Activated naive CD8-positive, alpha-beta T cell treated with anti-CD3 and anti-CD28 coated beads, Interleukin-2, amount 10 ng/mL, durations not matched to agents 7 days and 5 days (primary cell): ENCODE results near the gene APLN. TPM values are rescaled to one million over a fixed set of nuclear protein-coding genes. Genes with fewer than 3 reads are reported as not detected.

Experiments used
- ATAC-seq: fragments of 150-1000 bp; cut with Tn5 transposase; one replicate; pipeline ENCODE4 v1.10.0; 2021; ENCODE audit warnings: low read depth, moderate library complexity
- POLR2A ChIA-PET: fragments of 350-600 bp; sonication (Branson Sonifier 250); formaldehyde crosslinking; loops from one replicate; lab custom pipeline; 2021; ENCODE audit warnings: antibody characterized with exemption; lab: Charles Lee
- DNase-seq: peaks from one replicate; pipeline ENCODE4 v3.0.0; 2021
- H3K27ac Mint-ChIP-seq: one replicate; pipeline ENCODE4 v1.8.0; 2022; ENCODE audit warnings: mild to moderate bottlenecking, mixed read lengths
- H3K27me3 Mint-ChIP-seq: one replicate; pipeline ENCODE4 v1.8.0; 2022; ENCODE audit warnings: mild to moderate bottlenecking, moderate library complexity, mixed read lengths
- H3K36me3 Mint-ChIP-seq: one replicate; pipeline ENCODE4 v1.8.0; 2021; ENCODE audit warnings: mild to moderate bottlenecking, mixed read lengths
- H3K4me1 Mint-ChIP-seq: one replicate; pipeline ENCODE4 v1.8.0; 2021; ENCODE audit warnings: mixed read lengths
- H3K4me3 Mint-ChIP-seq: one replicate; pipeline ENCODE4 v1.8.0; 2022; ENCODE audit warnings: mild to moderate bottlenecking, moderate library complexity, mixed read lengths
- H3K9me3 Mint-ChIP-seq: one replicate; pipeline ENCODE4 v1.8.0; 2021; ENCODE audit warnings: mixed read lengths
- total RNA-seq, 2 experiments: library from RNA; stranded (reverse); gene quantifications; one replicate each; pipeline ENCODE4 v1.2.3, GENCODE V29; 2021

Gene APLN
- total RNA-seq, 2 experiments from 2014 or later = 1.9 to 2.4 TPM

DNA sequence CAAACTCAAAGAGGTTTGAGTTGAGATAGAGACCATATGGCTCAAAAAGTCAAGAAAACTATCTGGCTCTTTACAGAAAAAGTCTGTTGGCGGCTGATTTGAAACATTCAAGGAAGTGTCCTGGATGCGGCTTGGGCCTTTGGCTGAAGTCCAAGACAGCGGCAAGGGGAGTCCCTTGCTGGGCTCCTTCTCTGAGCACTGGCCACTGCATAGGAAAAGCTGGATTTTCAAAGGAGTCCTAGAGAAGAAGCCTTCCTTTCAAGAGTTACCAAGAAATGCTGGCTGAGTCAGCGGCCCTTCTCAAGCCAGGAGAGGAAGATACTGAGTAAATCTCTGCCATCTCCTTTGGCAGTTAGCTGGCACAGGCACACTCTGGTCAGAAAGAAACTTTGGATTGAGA is 12.1 kb downstream of the APLN start:
- H3K27ac Mint-ChIP-seq = no peak overlapping the region
- no peaks in the 10 kb centered on the region for H3K9me3 Mint-ChIP-seq
- DNase-seq (no peak), ATAC-seq (no peak)
- peaks cover 2% of the 10 kb centered on the region for H3K27me3 Mint-ChIP-seq
- H3K4me3 Mint-ChIP-seq = no peak overlapping the region
- POLR2A ChIA-PET = no interaction called here
- peaks cover 5% of the 10 kb centered on the region for H3K4me1 Mint-ChIP-seq
- no peaks in the 10 kb centered on the region for H3K36me3 Mint-ChIP-seq

DNA sequence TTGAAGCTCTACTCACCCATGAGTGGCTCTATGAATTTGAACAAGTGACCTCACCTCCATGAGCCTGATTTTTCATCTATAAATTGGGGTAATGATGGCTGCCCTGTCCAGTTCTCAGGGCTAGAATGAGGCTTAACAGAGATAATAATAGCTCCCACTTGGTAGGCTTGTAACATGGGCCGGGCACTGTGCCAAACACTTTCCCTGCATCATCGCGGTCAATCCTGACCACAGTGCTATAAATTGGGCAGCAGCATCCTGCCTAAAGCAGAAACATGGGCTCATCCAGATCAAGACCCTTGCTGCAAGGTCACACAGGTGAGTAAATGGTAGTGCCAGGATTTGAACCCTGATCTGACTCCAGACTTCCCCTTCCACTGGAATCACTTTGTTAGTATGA is 12.8 kb downstream of the APLN start:
- POLR2A ChIA-PET = no interaction called here
- peaks cover 2% of the 10 kb centered on the region for H3K27me3 Mint-ChIP-seq
- no peaks in the 10 kb centered on the region for H3K36me3 Mint-ChIP-seq
- H3K4me3 Mint-ChIP-seq = no peak overlapping the region
- peaks cover 7% of the 10 kb centered on the region for H3K4me1 Mint-ChIP-seq
- ATAC-seq (no peak), DNase-seq (no peak)
- H3K9me3 Mint-ChIP-seq = no peaks in the 10 kb centered on the region
- H3K27ac Mint-ChIP-seq = no peak overlapping the region

DNA sequence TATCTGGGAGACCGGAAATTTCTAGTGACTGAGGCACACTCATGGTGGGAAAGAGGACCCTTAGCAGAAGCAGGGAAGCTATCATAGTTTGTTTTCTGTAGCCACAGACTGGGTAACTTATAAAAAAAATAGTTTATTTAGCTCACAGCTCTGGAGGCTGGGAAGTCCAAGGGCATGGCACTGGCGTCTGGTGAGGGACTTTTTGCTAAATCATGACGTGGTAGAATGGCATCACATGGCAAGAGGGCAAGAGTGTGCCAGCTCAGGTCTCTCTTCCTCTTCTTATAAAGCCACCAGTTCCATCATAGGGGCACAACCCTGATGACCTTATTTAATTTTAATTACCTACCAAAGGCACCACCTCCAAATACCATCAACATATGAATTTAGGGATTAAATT is 13.3 kb downstream of the APLN start:
- H3K36me3 Mint-ChIP-seq = no peaks in the 10 kb centered on the region
- peaks cover 7% of the 10 kb centered on the region for H3K4me1 Mint-ChIP-seq
- H3K27ac Mint-ChIP-seq = no peak overlapping the region
- H3K4me3 Mint-ChIP-seq = no peak overlapping the region
- DNase-seq (no peak), ATAC-seq (no peak)
- no peaks in the 10 kb centered on the region for H3K9me3 Mint-ChIP-seq
- POLR2A ChIA-PET = interaction anchor here (1.1 kb wide), 1 partner anchor 38 kb away, joined by 4 read pairs; no protein-coding TSS in a partner anchor
- peaks cover 2% of the 10 kb centered on the region for H3K27me3 Mint-ChIP-seq

DNA sequence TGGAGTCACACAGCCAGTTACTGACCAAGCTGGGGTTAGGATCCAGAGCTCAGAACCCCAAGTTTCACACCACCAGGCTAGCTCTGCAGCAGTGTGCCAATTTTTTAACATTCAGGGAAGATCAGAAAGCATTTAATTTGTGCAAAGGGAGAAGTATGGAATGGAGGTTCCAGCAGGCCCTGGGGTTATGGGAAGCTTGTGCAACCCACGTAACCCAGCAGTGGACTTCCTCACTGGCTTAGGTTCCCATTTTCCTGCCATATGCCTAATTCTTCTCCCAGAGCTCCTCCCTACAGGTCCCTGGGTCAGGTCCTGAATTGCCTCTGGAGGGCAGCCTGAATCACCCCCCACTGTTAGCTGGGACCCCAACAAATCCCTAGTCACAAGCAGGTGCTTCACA is 14.0 kb downstream of the APLN start:
- Mint-ChIP-seq H3K27me3 (peaks cover 2% of the 10 kb centered on the region), H3K4me1 (peaks cover 7% of the 10 kb centered on the region), H3K4me3 (no peak overlapping the region), H3K36me3 (no peaks in the 10 kb centered on the region), H3K27ac (no peak overlapping the region), H3K9me3 (no peaks in the 10 kb centered on the region)
- no peak for ATAC-seq
- POLR2A ChIA-PET = interaction anchor here (1.1 kb wide), 1 partner anchor 39 kb away, joined by 4 read pairs; no protein-coding TSS in a partner anchor
- DNase-seq = no peak

DNA sequence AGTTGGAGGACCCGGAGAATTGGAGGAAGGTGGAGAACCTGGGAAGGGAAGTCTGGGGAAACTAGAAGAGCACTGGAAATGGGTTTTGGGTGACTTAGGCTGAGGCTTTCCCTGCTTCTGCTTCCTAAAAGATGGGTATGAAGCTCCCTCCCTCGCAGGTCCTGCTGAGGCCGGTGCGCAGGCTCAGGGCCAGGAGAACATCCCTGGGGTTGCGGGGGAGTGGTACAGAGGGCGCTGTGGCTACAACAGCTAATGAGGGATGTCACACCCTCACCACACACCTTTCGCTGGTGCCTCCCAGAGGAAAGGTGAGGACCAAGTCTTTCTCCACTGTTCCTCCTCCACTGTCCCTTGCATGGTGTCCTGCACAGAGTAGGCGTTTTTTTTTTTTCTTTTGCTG is 15.8 kb downstream of the APLN start:
- H3K27ac Mint-ChIP-seq = no peak overlapping the region
- no peaks in the 10 kb centered on the region for H3K9me3 Mint-ChIP-seq
- no peak overlapping the region for H3K4me3 Mint-ChIP-seq
- POLR2A ChIA-PET = no interaction called here
- ATAC-seq (no peak), DNase-seq (no peak)
- H3K4me1 Mint-ChIP-seq = peaks cover 7% of the 10 kb centered on the region
- no peaks in the 10 kb centered on the region for H3K36me3 Mint-ChIP-seq
- H3K27me3 Mint-ChIP-seq = no peaks in the 10 kb centered on the region

DNA sequence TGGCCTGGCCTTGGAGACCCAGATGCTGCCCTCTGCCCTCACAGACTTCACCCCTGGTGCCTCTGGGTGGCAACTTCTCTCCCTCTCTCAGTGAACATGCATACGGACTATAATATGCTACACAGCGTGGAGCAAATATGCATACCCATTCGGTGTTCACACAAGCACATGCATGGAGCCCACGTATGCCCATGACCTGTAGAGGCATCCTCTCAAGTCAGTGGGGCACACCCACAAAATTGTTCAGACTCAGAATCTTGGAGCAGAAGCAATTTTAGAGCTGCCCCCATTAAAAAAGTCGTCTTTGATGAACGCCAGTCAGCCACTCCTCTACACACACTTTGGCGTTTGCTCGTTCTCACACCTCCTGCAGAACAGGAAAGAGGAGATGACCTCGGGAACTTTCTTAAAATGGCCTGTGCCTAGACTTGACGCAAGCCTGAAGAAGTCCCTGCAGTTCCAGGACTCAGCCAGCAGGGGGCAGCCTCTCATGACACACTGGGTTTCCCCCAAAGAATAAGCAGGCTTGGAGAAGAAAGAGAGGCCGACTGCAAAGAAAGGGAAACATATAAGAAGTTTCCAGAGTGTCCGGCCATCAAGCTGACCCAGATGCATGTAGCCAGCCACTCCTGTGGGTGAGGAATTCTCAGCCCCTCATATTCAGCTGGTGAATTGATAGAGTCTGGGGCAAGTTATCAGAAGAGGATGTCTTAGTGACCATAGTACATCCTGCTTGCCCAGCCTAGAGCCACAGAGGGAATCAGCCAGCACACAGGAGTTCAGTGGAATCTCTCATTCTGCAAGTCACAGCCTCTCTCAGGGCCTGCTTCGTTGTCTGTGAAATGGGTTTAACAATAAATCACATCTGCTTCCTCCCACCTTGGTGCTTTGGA is 17.3 kb downstream of the APLN start:
- H3K4me3 Mint-ChIP-seq = no peak overlapping the region
- no peak overlapping the region for H3K27ac Mint-ChIP-seq
- no peaks in the 10 kb centered on the region for H3K27me3 Mint-ChIP-seq
- DNase-seq (peak; percentile 76), ATAC-seq (peak; percentile 74)
- H3K36me3 Mint-ChIP-seq = no peaks in the 10 kb centered on the region
- H3K4me1 Mint-ChIP-seq = peaks cover 7% of the 10 kb centered on the region
- H3K9me3 Mint-ChIP-seq = no peaks in the 10 kb centered on the region
- POLR2A ChIA-PET = no interaction called here

DNA sequence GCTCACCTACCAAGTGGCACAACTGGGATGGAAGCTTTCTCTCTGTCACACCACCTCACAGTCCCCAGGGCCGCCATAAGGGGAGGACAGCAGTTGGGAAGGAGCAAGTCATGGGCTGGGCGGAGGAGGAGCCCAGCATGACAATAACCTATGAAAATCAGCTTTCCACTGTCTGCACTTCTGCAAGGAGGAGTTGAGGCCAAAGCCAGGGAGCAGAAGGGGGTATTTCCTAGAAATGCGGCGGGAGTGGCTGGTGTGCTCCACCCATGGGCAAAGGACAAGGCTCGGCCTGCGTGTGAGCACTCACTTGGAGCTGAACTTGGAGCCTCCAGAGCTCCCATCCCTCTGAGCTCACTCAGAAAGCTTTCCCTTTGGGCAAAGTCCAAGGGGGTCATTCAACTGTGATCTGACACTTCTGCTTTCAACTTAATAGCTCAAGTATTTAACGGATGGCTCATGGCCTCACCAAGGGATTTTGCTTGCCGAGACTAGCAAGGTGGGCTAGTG is 18.5 kb downstream of the APLN start:
- DNase-seq (no peak), ATAC-seq (no peak)
- H3K9me3 Mint-ChIP-seq = no peaks in the 10 kb centered on the region
- H3K36me3 Mint-ChIP-seq = no peaks in the 10 kb centered on the region
- H3K27ac Mint-ChIP-seq = no peak overlapping the region
- no peak overlapping the region for H3K4me3 Mint-ChIP-seq
- H3K27me3 Mint-ChIP-seq = no peaks in the 10 kb centered on the region
- POLR2A ChIA-PET = no interaction called here
- H3K4me1 Mint-ChIP-seq = peaks cover 7% of the 10 kb centered on the region

DNA sequence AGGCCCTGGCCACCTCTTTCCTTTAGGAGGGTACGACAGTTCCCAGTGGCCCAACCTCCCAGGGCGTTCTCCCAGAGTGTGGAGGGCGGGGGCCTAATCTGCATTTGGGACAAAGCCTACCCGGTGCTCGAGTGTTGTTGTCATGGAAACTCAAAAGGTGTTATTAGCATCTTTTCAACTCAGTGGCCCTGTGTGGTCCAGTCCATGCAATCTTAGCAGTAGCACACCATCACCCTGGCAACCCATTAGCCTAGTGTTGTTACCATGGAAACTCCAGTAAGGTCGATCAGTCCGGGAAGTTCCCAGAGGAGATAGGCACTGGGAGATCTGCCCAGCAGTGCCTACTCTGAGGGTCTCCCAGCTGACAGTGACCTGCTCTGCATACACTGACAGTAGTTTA is 20.2 kb downstream of the APLN start:
- Mint-ChIP-seq H3K4me3 (no peak overlapping the region), H3K27me3 (no peaks in the 10 kb centered on the region), H3K27ac (no peak overlapping the region), H3K9me3 (no peaks in the 10 kb centered on the region), H3K4me1 (peaks cover 7% of the 10 kb centered on the region), H3K36me3 (no peaks in the 10 kb centered on the region)
- POLR2A ChIA-PET = no interaction called here
- DNase-seq (no peak), ATAC-seq (no peak)

DNA sequence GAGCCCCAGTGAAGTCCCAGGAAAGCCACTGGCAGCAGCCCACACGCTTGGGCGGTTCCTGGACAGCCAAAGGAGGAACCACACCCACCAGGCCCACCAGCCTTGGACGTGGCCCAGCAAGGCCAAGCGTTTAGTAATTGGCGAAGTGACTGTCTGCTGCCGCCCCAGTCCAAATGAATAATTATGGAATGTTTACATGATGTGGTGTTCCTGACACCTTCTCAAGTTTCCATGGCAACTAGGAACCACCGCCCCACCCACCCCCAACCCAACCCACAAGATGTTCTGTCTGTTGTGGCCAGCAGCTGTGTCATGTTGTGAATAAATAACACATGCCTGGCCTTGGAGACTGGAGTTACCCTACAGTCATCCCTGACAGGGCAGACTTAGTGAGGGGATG is 22.3 kb downstream of the APLN start:
- POLR2A ChIA-PET = no interaction called here

DNA sequence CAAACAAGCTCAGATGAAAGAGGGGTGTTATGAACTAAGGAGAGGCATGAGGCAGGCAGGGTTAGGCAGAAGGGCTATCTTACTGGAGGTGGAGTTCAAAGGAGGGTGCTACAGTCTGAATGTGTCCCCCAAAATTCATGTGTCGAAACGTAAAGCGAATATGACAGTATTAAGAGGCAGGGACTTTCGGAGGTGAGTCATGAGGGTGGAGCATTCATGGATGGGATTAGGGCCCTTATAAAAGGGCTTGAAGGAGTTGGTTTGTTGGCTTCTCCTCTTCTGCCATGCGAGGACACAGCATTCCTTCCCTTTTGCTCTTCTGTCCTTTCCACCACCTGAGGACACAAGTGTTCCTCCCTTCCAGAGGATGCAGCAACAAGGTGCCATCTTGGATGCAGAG is 22.9 kb downstream of the APLN start:
- Mint-ChIP-seq H3K9me3 (no peaks in the 10 kb centered on the region), H3K4me1 (no peaks in the 10 kb centered on the region), H3K27ac (no peak overlapping the region), H3K27me3 (no peaks in the 10 kb centered on the region), H3K36me3 (no peaks in the 10 kb centered on the region), H3K4me3 (no peak overlapping the region)
- POLR2A ChIA-PET = no interaction called here
- no peak for ATAC-seq
- no peak for DNase-seq

More for the DNA sequence above, 22.3 kb downstream of the APLN start:
- peaks cover under 1% of the 10 kb centered on the region for H3K4me1 Mint-ChIP-seq
- H3K36me3 Mint-ChIP-seq = no peaks in the 10 kb centered on the region
- H3K27me3 Mint-ChIP-seq = no peaks in the 10 kb centered on the region
- no peak for DNase-seq
- no peak for ATAC-seq
- H3K9me3 Mint-ChIP-seq = no peaks in the 10 kb centered on the region
- H3K27ac Mint-ChIP-seq = no peak overlapping the region
- no peak overlapping the region for H3K4me3 Mint-ChIP-seq

DNA sequence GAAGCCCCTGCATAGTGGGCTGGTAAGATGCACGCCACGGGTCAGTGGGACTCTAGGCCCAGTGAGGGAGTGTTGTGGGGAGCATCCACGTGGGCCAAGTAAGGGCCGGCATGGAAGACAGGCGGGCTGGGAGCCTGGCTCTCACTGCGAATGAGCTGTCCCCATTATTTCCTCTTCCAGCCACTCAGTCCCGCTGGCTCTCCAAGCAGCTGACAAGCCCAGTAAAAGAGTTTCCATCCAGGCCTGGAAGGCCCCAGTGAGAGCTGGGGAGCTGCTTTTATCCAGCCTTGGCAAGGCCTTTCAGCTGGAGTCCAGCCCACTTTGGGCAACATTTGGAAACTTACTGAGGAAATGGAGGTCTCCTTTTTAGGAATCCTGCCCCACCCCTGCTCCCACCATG is 24.9 kb downstream of the APLN start:
- Mint-ChIP-seq H3K4me3 (no peak overlapping the region), H3K27me3 (peaks cover 5% of the 10 kb centered on the region), H3K4me1 (no peaks in the 10 kb centered on the region), H3K27ac (no peak overlapping the region), H3K36me3 (no peaks in the 10 kb centered on the region), H3K9me3 (no peaks in the 10 kb centered on the region)
- DNase-seq (no peak), ATAC-seq (no peak)
- POLR2A ChIA-PET = interaction anchor here (0.6 kb wide), 1 partner anchor 103 kb away, joined by 4 read pairs; no protein-coding TSS in a partner anchor

DNA sequence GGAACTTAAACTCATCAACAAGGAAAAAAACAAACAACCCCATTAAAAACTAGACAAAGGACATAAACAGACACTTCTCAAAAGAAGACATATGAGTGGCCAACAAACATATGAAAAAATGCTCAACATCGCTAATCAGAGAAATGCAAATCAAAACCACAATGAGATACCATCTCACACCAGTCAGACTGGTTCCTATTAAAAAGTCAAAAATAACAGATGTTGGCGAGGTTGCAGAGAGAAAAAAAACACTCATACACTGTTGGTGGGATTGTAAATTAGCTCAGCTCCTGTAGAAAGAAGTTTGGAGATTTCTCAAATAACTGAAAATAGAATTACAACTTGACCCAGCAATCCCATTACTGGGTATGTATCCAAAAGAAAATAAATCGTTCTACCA is 28.7 kb downstream of the APLN start:
- no peak overlapping the region for H3K4me3 Mint-ChIP-seq
- no peaks in the 10 kb centered on the region for H3K36me3 Mint-ChIP-seq
- H3K27me3 Mint-ChIP-seq = peaks cover 7% of the 10 kb centered on the region
- H3K4me1 Mint-ChIP-seq = no peaks in the 10 kb centered on the region
- ATAC-seq (no peak), DNase-seq (no peak)
- POLR2A ChIA-PET = no interaction called here
- no peak overlapping the region for H3K27ac Mint-ChIP-seq
- no peaks in the 10 kb centered on the region for H3K9me3 Mint-ChIP-seq

DNA sequence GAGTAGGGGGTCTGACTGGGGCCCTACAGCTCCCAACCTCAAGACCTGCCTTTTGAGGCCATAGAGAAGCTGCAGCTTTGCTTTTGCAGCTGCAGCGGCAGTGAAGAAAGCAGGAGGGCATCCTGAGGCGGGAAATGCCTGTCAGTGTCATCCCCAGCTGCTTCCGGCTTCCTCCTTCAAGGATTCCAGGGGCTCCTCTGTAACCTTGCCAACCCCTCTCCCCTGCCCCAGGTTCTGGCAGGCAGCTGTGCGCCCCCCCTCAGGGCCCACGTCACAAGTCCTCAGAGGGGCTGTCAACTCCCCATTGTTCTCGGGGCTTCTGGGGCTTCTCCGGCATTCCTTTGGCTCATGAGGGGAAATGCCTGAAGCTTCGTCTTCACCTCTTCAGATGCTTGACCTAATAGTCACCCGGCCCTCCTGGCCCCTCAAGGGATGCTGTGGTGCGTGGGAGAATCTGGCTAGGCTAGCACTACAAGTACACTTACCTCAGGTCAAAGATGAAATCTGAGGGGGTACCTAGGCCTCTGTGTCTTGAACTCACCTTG is 31.9 kb downstream of the APLN start:
- ATAC-seq (no peak), DNase-seq (no peak)
- Mint-ChIP-seq H3K36me3 (no peaks in the 10 kb centered on the region), H3K4me3 (no peak overlapping the region), H3K27ac (no peak overlapping the region), H3K4me1 (no peaks in the 10 kb centered on the region), H3K9me3 (no peaks in the 10 kb centered on the region), H3K27me3 (peaks cover 7% of the 10 kb centered on the region)
- POLR2A ChIA-PET = no interaction called here

DNA sequence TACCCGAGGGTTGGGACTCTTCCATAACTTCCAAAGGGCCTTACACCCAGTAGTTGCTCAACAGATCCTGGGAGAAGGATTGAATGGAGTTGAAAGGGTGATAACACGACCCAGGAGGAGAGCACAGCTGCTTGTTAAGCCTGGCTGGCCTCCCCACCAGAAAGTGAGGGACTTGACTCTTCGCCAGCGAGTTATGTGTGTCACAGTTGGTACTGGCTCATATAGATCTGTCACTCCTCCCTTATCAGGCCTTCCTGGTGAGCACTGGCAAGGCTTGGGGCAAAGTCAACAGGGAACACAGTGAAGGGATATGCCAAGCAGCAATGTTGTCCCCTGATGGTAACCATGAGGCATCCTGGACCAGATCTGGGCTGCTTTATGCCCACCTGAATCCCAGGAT is 35.8 kb downstream of the APLN start:
- ATAC-seq (no peak), DNase-seq (no peak)
- no peaks in the 10 kb centered on the region for H3K4me1 Mint-ChIP-seq
- no peaks in the 10 kb centered on the region for H3K36me3 Mint-ChIP-seq
- no peaks in the 10 kb centered on the region for H3K27me3 Mint-ChIP-seq
- H3K27ac Mint-ChIP-seq = no peak overlapping the region
- H3K9me3 Mint-ChIP-seq = no peaks in the 10 kb centered on the region
- POLR2A ChIA-PET = no interaction called here
- H3K4me3 Mint-ChIP-seq = no peak overlapping the region
